Measurements from ENCODE around the gene NAA50.

The NAA50 gene

DNA sequence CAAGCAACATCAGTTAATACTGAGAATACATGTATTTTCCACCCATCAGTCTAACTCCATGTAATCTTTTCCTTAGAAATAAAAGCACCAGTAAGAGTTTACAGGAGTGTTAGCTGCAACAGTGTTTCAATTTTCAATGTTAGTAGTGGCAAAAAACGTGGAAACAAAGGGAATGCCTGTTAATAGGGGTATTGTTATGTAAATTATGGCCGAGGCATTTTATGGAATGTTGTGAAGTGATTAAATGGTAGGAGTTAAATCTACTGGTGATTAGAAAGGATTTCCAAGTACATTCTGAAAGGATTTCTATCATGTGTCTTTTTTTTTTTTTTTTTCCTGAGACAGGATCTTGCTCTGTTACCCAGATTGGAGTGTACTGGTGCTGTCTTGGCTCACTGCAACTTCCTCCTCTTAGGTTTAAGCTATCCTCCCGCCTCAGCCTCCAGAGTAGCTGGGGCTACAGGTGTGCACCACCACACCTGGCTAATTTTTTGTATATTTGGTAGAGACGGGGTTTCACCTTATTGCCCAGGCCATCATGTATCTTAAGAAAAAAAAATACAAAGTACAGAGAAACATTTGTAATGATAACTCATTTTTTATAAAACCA, 7.4 kb upstream of the NAA50 start:
- no peak for TF ChIP-seq CTCF (IDR thresholded peaks at IDR 0.05; ENCODE audit: borderline replicate concordance, insufficient read depth, low read depth, low read length)
- H3K4me3 ChIP-seq (ENCODE audit: low read depth, low read length): no peak overlapping the region

GRCh38 chr3:113751141-113751540, 5.1 kb upstream of the NAA50 start:
- no peak for TF ChIP-seq CTCF (IDR thresholded peaks at IDR 0.05; ENCODE audit: borderline replicate concordance, insufficient read depth, low read depth, low read length)

DNA sequence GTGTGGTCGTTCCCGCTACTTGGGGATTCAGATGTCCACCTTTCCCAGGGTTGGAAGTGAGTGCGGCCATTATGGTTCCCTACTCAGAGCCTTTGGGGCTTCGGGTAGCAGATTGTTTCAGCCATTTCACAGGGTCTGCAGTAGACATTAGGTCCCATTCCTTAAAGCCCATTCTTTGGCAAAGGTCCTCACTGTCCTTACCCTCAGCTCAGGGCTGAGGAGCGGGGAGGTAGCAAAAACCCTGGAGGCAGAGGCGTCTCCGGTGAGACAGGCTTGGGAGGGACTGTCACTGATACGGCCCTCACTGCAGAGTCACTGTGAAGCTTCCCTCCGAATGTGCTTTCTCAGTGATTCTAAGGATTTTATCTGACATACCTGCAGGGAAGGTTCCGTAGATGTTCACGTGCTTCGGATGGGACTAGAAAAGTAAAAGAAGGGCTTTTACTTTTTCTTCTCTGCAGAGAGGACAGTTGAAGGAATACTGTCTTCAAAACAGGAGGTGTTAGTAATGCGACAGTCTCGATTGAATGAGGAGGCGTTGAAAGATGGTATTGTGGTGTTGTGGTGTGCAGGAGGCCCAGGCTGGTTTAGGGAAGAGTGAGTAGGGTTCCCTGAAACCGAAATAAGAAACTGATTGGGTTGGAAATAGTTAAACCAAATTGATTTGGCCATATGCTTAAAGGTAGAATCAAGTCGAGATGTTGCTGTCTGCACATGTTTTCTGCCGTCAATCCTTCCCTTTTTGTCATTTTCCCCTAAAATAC, 1.4 kb upstream of the NAA50 start:
- TF ChIP-seq CTCF (IDR thresholded peaks at IDR 0.05; ENCODE audit: borderline replicate concordance, insufficient read depth, low read depth, low read length): no peak

More at GRCh38 chr3:113751141-113751540, 5.1 kb upstream of the NAA50 start:
- H3K4me3 ChIP-seq (ENCODE audit: low read depth, low read length): no peak overlapping the region

DNA sequence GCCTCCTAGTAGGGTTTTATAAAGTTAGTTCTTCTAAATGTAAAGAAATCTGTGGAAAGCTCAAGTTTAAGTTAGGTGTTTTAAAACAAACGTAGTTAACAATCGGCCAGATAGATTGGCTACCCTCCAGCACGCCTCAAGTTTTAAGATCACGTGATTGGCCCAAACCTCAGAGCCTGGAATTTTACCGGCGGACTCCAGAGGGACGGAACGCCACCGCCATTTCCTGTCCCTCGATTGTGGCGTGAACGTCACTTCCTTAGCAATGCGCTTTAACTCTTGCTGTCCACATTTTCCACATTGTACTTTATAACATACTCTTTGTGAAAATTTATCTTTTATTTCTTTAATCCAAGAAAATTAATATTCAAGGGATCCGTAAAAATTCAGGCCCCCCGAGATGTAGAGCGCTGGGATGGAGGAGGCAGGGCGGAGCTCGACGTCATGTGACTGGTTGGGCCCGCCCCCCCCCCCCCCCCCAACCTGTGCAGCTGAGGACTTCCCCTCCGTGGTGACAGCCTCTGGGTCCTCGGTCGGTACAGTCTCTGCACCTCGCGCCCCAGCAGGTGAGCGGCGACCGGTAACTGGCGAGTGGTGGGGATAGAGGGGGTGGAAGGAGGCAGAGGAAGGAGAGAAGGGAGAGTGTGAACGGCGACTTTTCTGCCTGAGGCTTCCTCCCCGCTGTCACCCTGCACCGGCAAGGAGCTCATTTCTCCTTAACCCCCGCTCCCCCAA, 666 bp upstream of the NAA50 start, which contains the start of gene ATP6V1A:
ATP6V1A (plus strand) TSS at position 488 of the 735 bp plus-strand sequence. CDS start 31,719 bp downstream, outside the sequence.
- TF ChIP-seq CTCF (IDR thresholded peaks at IDR 0.05; ENCODE audit: borderline replicate concordance, insufficient read depth, low read depth, low read length): no peak
- peak within 1 kb of the TSS; percentile 96 for H3K4me3 ChIP-seq (ENCODE audit: low read depth, low read length)

More for the DNA sequence above, 1.4 kb upstream of the NAA50 start:
- peak overlapping the region; percentile 86 for H3K4me3 ChIP-seq (ENCODE audit: low read depth, low read length)

GRCh38 chr3:113744941-113745755, 901 bp downstream of the NAA50 start:
- TF ChIP-seq CTCF (IDR thresholded peaks at IDR 0.05; ENCODE audit: borderline replicate concordance, insufficient read depth, low read depth, low read length): peak; percentile 66; the same call in 1 of the 2 replicates
- H3K4me3 ChIP-seq (ENCODE audit: low read depth, low read length): peak overlapping the region; percentile 96

- no peak overlapping the region for H3K4me3 ChIP-seq (ENCODE audit: low read depth, low read length)
- no peak for TF ChIP-seq CTCF (IDR thresholded peaks at IDR 0.05; ENCODE audit: borderline replicate concordance, insufficient read depth, low read depth, low read length)
Observed at GRCh38 chr3:113743006-113743630, 2.9 kb downstream of the NAA50 start.

All from GM12875 (cell line).